Activated naive CD4-positive, alpha-beta T cell treated with anti-CD3 and anti-CD28 coated beads for 36 hours (primary cell): ENCODE results near the gene FOXN4. TPM values are rescaled to one million over a fixed set of nuclear protein-coding genes. Genes with fewer than 3 reads are reported as not detected.

Experiments
- CTCF ChIA-PET: fragments of 350-600 bp; sonication (Branson Sonifier 250); formaldehyde crosslinking; loops from one replicate; lab custom pipeline; 2021; ENCODE audit warnings: antibody characterized with exemption; lab: Charles Lee
- DNase-seq: peaks from one replicate; pipeline ENCODE4 v3.0.0-alpha.2; 2020
- H3K27ac Mint-ChIP-seq: one replicate; pipeline ENCODE4 v1.8.0; 2021; ENCODE audit warnings: mild to moderate bottlenecking, mixed read lengths
- H3K27me3 Mint-ChIP-seq: one replicate; pipeline ENCODE4 v1.8.0; 2021; ENCODE audit warnings: low read depth, mixed read lengths
- H3K36me3 Mint-ChIP-seq: one replicate; pipeline ENCODE4 v1.8.0; 2021; ENCODE audit warnings: low read depth, mixed read lengths
- H3K4me1 Mint-ChIP-seq: one replicate; pipeline ENCODE4 v1.8.0; 2021; ENCODE audit warnings: low read depth, mixed read lengths
- H3K4me3 Mint-ChIP-seq: one replicate; pipeline ENCODE4 v1.8.0; 2021; ENCODE audit warnings: mild to moderate bottlenecking, moderate library complexity, mixed read lengths
- H3K9me3 Mint-ChIP-seq: one replicate; pipeline ENCODE4 v1.8.0; 2021; ENCODE audit warnings: mixed read lengths
- intact Hi-C: fragments of 100-400 bp; cut with micrococcal nuclease; formaldehyde crosslinking; loops from one replicate; pipeline ENCODE4 v1.15.1; 2023
- total RNA-seq, 2 experiments: library from RNA; stranded (reverse); gene quantifications; one replicate each; pipeline ENCODE4 v1.2.3, GENCODE V29; 2021

FOXN4 gene
- total RNA-seq, 2 experiments from 2014 or later: not detected

GRCh38 chr12:109275173-109275572, 33.9 kb downstream of the FOXN4 start:
- intact Hi-C loops: no loop called here
- Mint-ChIP-seq H3K27me3 (peaks cover 4% of the 10 kb centered on the region), H3K36me3 (peaks cover 1% of the 10 kb centered on the region), H3K4me3 (no peak overlapping the region), H3K27ac (no peak overlapping the region), H3K9me3 (peaks cover 4% of the 10 kb centered on the region), H3K4me1 (no peaks in the 10 kb centered on the region)
- CTCF ChIA-PET: interaction anchor here (1.4 kb wide), 1 partner anchor 12 kb away, joined by 4 read pairs; no protein-coding TSS in a partner anchor
- DNase-seq: no peak

GRCh38 chr12:109274381-109274780, 34.7 kb downstream of the FOXN4 start:
- Mint-ChIP-seq H3K27ac (no peak overlapping the region), H3K36me3 (peaks cover 1% of the 10 kb centered on the region), H3K4me3 (no peak overlapping the region), H3K4me1 (no peaks in the 10 kb centered on the region), H3K9me3 (peaks cover 6% of the 10 kb centered on the region), H3K27me3 (peaks cover 4% of the 10 kb centered on the region)
- intact Hi-C loops: no loop called here
- CTCF ChIA-PET: no interaction called here
- DNase-seq: no peak

- Mint-ChIP-seq H3K27ac (no peak overlapping the region), H3K4me1 (no peaks in the 10 kb centered on the region), H3K4me3 (no peak overlapping the region), H3K36me3 (peaks cover 1% of the 10 kb centered on the region), H3K9me3 (peaks cover 6% of the 10 kb centered on the region), H3K27me3 (peaks cover 4% of the 10 kb centered on the region)
- DNase-seq: no peak
- CTCF ChIA-PET: interaction anchor here (0.7 kb wide), 1 partner anchor 155 kb away, joined by 4 read pairs; no protein-coding TSS in a partner anchor
- intact Hi-C loops: no loop called here
Observed at GRCh38 chr12:109273354-109273753, 35.7 kb downstream of the FOXN4 start.

GRCh38 chr12:109271418-109271817, 37.7 kb downstream of the FOXN4 start:
- H3K9me3 Mint-ChIP-seq: peaks cover 6% of the 10 kb centered on the region
- no peak for DNase-seq
- CTCF ChIA-PET: no interaction called here
- H3K27ac Mint-ChIP-seq: no peak overlapping the region
- no peaks in the 10 kb centered on the region for H3K4me1 Mint-ChIP-seq
- intact Hi-C loops: no loop called here
- peaks cover 4% of the 10 kb centered on the region for H3K27me3 Mint-ChIP-seq
- H3K36me3 Mint-ChIP-seq: peaks cover 5% of the 10 kb centered on the region
- H3K4me3 Mint-ChIP-seq: no peak overlapping the region

GRCh38 chr12:109270494-109270893, 38.6 kb downstream of the FOXN4 start:
- DNase-seq: no peak
- Mint-ChIP-seq H3K36me3 (peaks cover 5% of the 10 kb centered on the region), H3K9me3 (peaks cover 6% of the 10 kb centered on the region), H3K27ac (no peak overlapping the region), H3K4me1 (no peaks in the 10 kb centered on the region), H3K27me3 (peaks cover 4% of the 10 kb centered on the region), H3K4me3 (no peak overlapping the region)
- intact Hi-C loops: no loop called here
- CTCF ChIA-PET: no interaction called here

- Mint-ChIP-seq H3K27ac (no peak overlapping the region), H3K4me1 (no peaks in the 10 kb centered on the region), H3K4me3 (no peak overlapping the region), H3K36me3 (peaks cover 8% of the 10 kb centered on the region), H3K27me3 (peaks cover 4% of the 10 kb centered on the region), H3K9me3 (peaks cover 6% of the 10 kb centered on the region)
- CTCF ChIA-PET: interaction anchor here (0.6 kb wide), 1 partner anchor 14 kb away, joined by 3 read pairs; no protein-coding TSS in a partner anchor
- DNase-seq: no peak
- intact Hi-C loops: no loop called here
Observed at GRCh38 chr12:109269428-109269827, 39.7 kb downstream of the FOXN4 start.

GRCh38 chr12:109268896-109269295, 40.2 kb downstream of the FOXN4 start:
- Mint-ChIP-seq H3K9me3 (peaks cover 6% of the 10 kb centered on the region), H3K27me3 (peaks cover 4% of the 10 kb centered on the region), H3K27ac (no peak overlapping the region), H3K36me3 (peaks cover 8% of the 10 kb centered on the region), H3K4me1 (no peaks in the 10 kb centered on the region), H3K4me3 (no peak overlapping the region)
- no peak for DNase-seq
- CTCF ChIA-PET: interaction anchor here (0.6 kb wide), 1 partner anchor 250 kb away, joined by 4 read pairs; no protein-coding TSS in a partner anchor
- intact Hi-C loops: no loop called here

GRCh38 chr12:109267361-109267760, 41.7 kb downstream of the FOXN4 start:
- intact Hi-C loops: no loop called here
- H3K4me3 Mint-ChIP-seq: no peak overlapping the region
- no peak for DNase-seq
- CTCF ChIA-PET: no interaction called here
- H3K9me3 Mint-ChIP-seq: peaks cover 6% of the 10 kb centered on the region
- H3K4me1 Mint-ChIP-seq: no peaks in the 10 kb centered on the region
- no peaks in the 10 kb centered on the region for H3K27me3 Mint-ChIP-seq
- H3K27ac Mint-ChIP-seq: no peak overlapping the region
- H3K36me3 Mint-ChIP-seq: peaks cover 13% of the 10 kb centered on the region

GRCh38 chr12:109266106-109266879, 42.8 kb downstream of the FOXN4 start:
- H3K27ac Mint-ChIP-seq: no peak overlapping the region
- no peak overlapping the region for H3K4me3 Mint-ChIP-seq
- DNase-seq: no peak
- peaks cover 6% of the 10 kb centered on the region for H3K9me3 Mint-ChIP-seq
- intact Hi-C loops: no loop called here
- H3K27me3 Mint-ChIP-seq: no peaks in the 10 kb centered on the region
- H3K4me1 Mint-ChIP-seq: no peaks in the 10 kb centered on the region
- CTCF ChIA-PET: interaction anchor here (0.6 kb wide), 1 partner anchor 47 kb away, joined by 3 read pairs; no protein-coding TSS in a partner anchor
- H3K36me3 Mint-ChIP-seq: peaks cover 13% of the 10 kb centered on the region

GRCh38 chr12:109264943-109265650, 44.0 kb downstream of the FOXN4 start:
- H3K4me1 Mint-ChIP-seq: no peaks in the 10 kb centered on the region
- no peak overlapping the region for H3K4me3 Mint-ChIP-seq
- H3K27ac Mint-ChIP-seq: no peak overlapping the region
- intact Hi-C loops: loop anchor here (1.0 to 2.0 kb wide), 2 partner anchors 120 to 128 kb away; no protein-coding TSS in a partner anchor
- no peaks in the 10 kb centered on the region for H3K27me3 Mint-ChIP-seq
- peaks cover 16% of the 10 kb centered on the region for H3K36me3 Mint-ChIP-seq
- H3K9me3 Mint-ChIP-seq: peaks cover 1% of the 10 kb centered on the region
- CTCF ChIA-PET: no interaction called here
- DNase-seq: no peak

- CTCF ChIA-PET: interaction anchor here (0.6 to 2.6 kb wide), 8 partner anchors 11 to 203 kb away, joined by 3 to 9 read pairs (median 4); no protein-coding TSS in a partner anchor
Observed at GRCh38 chr12:109264095-109264942, 44.8 kb downstream of the FOXN4 start.

More at GRCh38 chr12:109264095-109264942, 44.8 kb downstream of the FOXN4 start:
- peak; percentile 69 for DNase-seq
- no peak overlapping the region for H3K27ac Mint-ChIP-seq
- H3K9me3 Mint-ChIP-seq: no peaks in the 10 kb centered on the region
- H3K4me1 Mint-ChIP-seq: no peaks in the 10 kb centered on the region
- H3K27me3 Mint-ChIP-seq: no peaks in the 10 kb centered on the region
- no peak overlapping the region for H3K4me3 Mint-ChIP-seq
- H3K36me3 Mint-ChIP-seq: peaks cover 20% of the 10 kb centered on the region
- intact Hi-C loops: loop anchor here (1.0 to 2.0 kb wide), 2 partner anchors 121 to 128 kb away; no protein-coding TSS in a partner anchor
